Cardiac muscle cell (in vitro differentiated cells and primary cell): ENCODE results near the gene ZNF232. TPM values are rescaled to one million over a fixed set of nuclear protein-coding genes. Genes with fewer than 3 reads are reported as not detected.

Experiments
- DNase-seq, 2 donors: peaks; one replicate each; pipeline versions ENCODE4 v3.0.0 to v3.0.0-alpha.2; 2010 to 2017; ENCODE audit warnings: low read depth in 1 of 2, low spot score in 1 of 2
- H3K27ac ChIP-seq: fragments of 200-600 bp; sonication (generic); 2 replicates; pipeline ENCODE4 v1.5.1; 2016
- H3K27me3 ChIP-seq: fragments of 200-600 bp; sonication (generic); 2 replicates; pipeline ENCODE4 v1.6.0; 2016; ENCODE audit warnings: control low read depth
- H3K36me3 ChIP-seq: fragments of 200-600 bp; sonication (generic); 2 replicates; pipeline ENCODE4 v1.5.1; 2016; ENCODE audit warnings: control low read depth
- H3K4me1 ChIP-seq: fragments of 200-600 bp; sonication (generic); 2 replicates; pipeline ENCODE4 v1.8.1; 2017; ENCODE audit warnings: low read depth, mild to moderate bottlenecking, mixed run types
- H3K4me3 ChIP-seq: fragments of 200-600 bp; sonication (generic); 2 replicates; pipeline ENCODE4 v1.5.1; 2016; ENCODE audit warnings: mild to moderate bottlenecking
- H3K9me3 ChIP-seq: fragments of 200-600 bp; sonication (generic); 2 replicates; pipeline ENCODE4 v1.5.1; 2017; ENCODE audit warnings: low read depth, mild to moderate bottlenecking, control low read depth
- CTCF ChIP-seq: IDR thresholded peaks from 2 replicates; pipeline ENCODE4 v1.5.1; 2012; ENCODE audit warnings: low read depth, mild to moderate bottlenecking, low read length
- polyA plus RNA-seq: library from polyadenylated mRNA; unstranded; fragments of >200 nt; fragmentation: Nextera tagmentation; extraction: Ambion mirVana; gene quantifications from 2 replicates; pipeline ENCODE4 v1.2.1, GENCODE V29; 2016
- total RNA-seq: library from RNA; depleted of rRNA; stranded (reverse); fragments of >200 nt; gene quantifications from 2 replicates; pipeline ENCODE4 v1.2.3, GENCODE V29; 2016

ZNF232 gene
- total and polyA plus RNA-seq, 2 experiments from 2014 or later = 13.8 to 21.0 TPM

DNA sequence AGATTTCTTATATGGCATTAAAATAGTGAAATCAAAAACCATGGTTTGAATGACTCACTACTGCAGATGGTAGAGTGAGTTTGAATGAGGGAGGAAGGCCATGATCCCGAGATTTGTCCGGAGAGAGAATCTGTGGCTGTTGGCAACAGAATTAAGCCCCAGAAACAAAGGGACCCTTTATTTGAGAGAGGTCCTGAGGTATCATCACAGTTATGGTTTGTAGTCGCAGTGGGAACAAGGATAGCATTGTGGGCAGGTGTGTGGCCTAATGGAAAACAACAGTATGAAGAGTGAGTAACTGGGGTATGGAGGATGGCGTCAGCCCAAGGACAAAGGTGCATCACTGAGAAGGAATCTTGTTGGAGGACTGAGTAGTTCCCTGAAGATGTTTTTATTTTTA lies 42.0 kb downstream of the ZNF232 start:
- no peak for TF ChIP-seq CTCF
- Histone ChIP-seq H3K4me1 (no peaks in the 10 kb centered on the region), H3K4me3 (no peak overlapping the region), H3K27ac (no peak overlapping the region), H3K9me3 (no peaks in the 10 kb centered on the region), H3K27me3 (no peaks in the 10 kb centered on the region), H3K36me3 (no peaks in the 10 kb centered on the region)
- DNase-seq = no peak

DNA sequence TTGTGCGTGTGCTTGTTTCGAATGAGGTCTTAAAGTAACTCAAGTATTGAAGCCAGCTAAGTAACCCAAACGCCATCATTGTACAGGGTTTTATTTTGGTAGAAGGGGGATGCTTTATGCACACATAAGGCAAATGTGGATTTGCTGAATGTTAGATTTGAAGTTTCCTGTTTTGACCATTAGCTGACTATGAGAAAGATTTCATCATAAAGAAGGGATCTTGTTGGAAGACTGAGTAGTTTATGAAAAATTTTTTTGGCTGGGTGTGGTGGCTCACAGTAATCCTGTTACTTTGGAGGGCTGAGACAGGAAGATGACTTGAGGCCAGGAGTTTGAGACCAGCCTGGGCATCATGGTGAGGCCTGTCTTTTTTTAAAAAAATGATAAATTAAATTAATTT lies 43.4 kb downstream of the ZNF232 start:
- DNase-seq = no peak
- TF ChIP-seq CTCF = no peak
- no peak overlapping the region for H3K4me3 ChIP-seq
- no peak overlapping the region for H3K27ac ChIP-seq
- H3K36me3 ChIP-seq = no peaks in the 10 kb centered on the region
- no peaks in the 10 kb centered on the region for H3K9me3 ChIP-seq
- no peaks in the 10 kb centered on the region for H3K27me3 ChIP-seq
- H3K4me1 ChIP-seq = no peaks in the 10 kb centered on the region

GRCh38 chr17:5065227-5065744 lies 46.4 kb downstream of the ZNF232 start:
- Histone ChIP-seq H3K36me3 (no peaks in the 10 kb centered on the region), H3K4me3 (no peak overlapping the region), H3K27me3 (no peaks in the 10 kb centered on the region), H3K27ac (no peak overlapping the region), H3K4me1 (no peaks in the 10 kb centered on the region), H3K9me3 (no peaks in the 10 kb centered on the region)
- TF ChIP-seq CTCF = no peak
- peak in 1 of 2 donors; percentile 24 for DNase-seq

Other genes starting within 250 kb of the ZNF232 start
- gene C17orf107, start 212.3 kb downstream of the ZNF232 start, total RNA-seq = 1.7 and 7.4 TPM in 2 replicates
- 1.3 and 1.6 TPM in 2 replicates for gene C17orf107, start 212.3 kb downstream of the ZNF232 start, polyA plus RNA-seq
- 0.35 and 1.5 TPM in 2 replicates for gene CHRNE, start 208.8 kb downstream of the ZNF232 start, total RNA-seq
- 0.32 and 1.1 TPM in 2 replicates for gene CHRNE, start 208.8 kb downstream of the ZNF232 start, polyA plus RNA-seq
- not detected in 2 replicates for gene GP1BA, start 179.6 kb downstream of the ZNF232 start, total RNA-seq
- 0.61 and 0.81 TPM in 2 replicates for gene GP1BA, start 179.6 kb downstream of the ZNF232 start, polyA plus RNA-seq
- 118 and 127 TPM in 2 replicates for gene SLC25A11, start 171.8 kb downstream of the ZNF232 start, total RNA-seq
- 223 and 229 TPM in 2 replicates for gene SLC25A11, start 171.8 kb downstream of the ZNF232 start, polyA plus RNA-seq
- gene RNF167, start 171.6 kb downstream of the ZNF232 start, total RNA-seq = 67.4 and 73.4 TPM in 2 replicates
- gene RNF167, start 171.6 kb downstream of the ZNF232 start, polyA plus RNA-seq = 71.4 and 77.1 TPM in 2 replicates
- gene PFN1, start 163.3 kb downstream of the ZNF232 start, total RNA-seq = 1,337 and 2,688 TPM in 2 replicates
- 1,185 and 1,476 TPM in 2 replicates for gene PFN1, start 163.3 kb downstream of the ZNF232 start, polyA plus RNA-seq
- gene ENO3, start 160.8 kb downstream of the ZNF232 start, total RNA-seq = 595 and 1,068 TPM in 2 replicates
- 955 and 1,853 TPM in 2 replicates for gene ENO3, start 160.8 kb downstream of the ZNF232 start, polyA plus RNA-seq
- 199 and 227 TPM in 2 replicates for gene SPAG7, start 144.1 kb downstream of the ZNF232 start, total RNA-seq
- 394 and 399 TPM in 2 replicates for gene SPAG7, start 144.1 kb downstream of the ZNF232 start, polyA plus RNA-seq
- 10.5 and 11.6 TPM in 2 replicates for gene CAMTA2, start 124.2 kb downstream of the ZNF232 start, total RNA-seq
- 17.8 and 18.3 TPM in 2 replicates for gene CAMTA2, start 124.2 kb downstream of the ZNF232 start, polyA plus RNA-seq
- 1.9 and 6.7 TPM in 2 replicates for gene INCA1, start 114.4 kb downstream of the ZNF232 start, total RNA-seq
- gene INCA1, start 114.4 kb downstream of the ZNF232 start, polyA plus RNA-seq = 6.4 and 6.9 TPM in 2 replicates
- 57.9 and 65.8 TPM in 2 replicates for gene KIF1C, start 113.9 kb downstream of the ZNF232 start, total RNA-seq
- gene KIF1C, start 113.9 kb downstream of the ZNF232 start, polyA plus RNA-seq = 62.9 and 67.1 TPM in 2 replicates
- gene SLC52A1, start 76.5 kb downstream of the ZNF232 start, total RNA-seq = not detected in 2 replicates
- gene SLC52A1, start 76.5 kb downstream of the ZNF232 start, polyA plus RNA-seq = 0.16 TPM in 1 of 2 replicates, not detected in the other
- 0.21 and 0.95 TPM in 2 replicates for gene ZFP3, start 33.4 kb downstream of the ZNF232 start, total RNA-seq
- 1.5 and 2.4 TPM in 2 replicates for gene ZFP3, start 33.4 kb downstream of the ZNF232 start, polyA plus RNA-seq
- 0.03 TPM in 1 of 2 replicates, not detected in the other for gene USP6, start 4.2 kb upstream of the ZNF232 start, total RNA-seq
- gene USP6, start 4.2 kb upstream of the ZNF232 start, polyA plus RNA-seq = 0.53 and 0.54 TPM in 2 replicates
- 23.3 and 30.6 TPM in 2 replicates for gene ZNF594, start 80.0 kb upstream of the ZNF232 start, total RNA-seq
- gene ZNF594, start 80.0 kb upstream of the ZNF232 start, polyA plus RNA-seq = 13.6 and 16.2 TPM in 2 replicates
- not detected in 2 replicates for gene SCIMP, start 123.0 kb upstream of the ZNF232 start, total RNA-seq
- gene SCIMP, start 123.0 kb upstream of the ZNF232 start, polyA plus RNA-seq = 0.72 and 0.91 TPM in 2 replicates
- 37.5 and 38.5 TPM in 2 replicates for gene RABEP1, start 170.4 kb upstream of the ZNF232 start, total RNA-seq
- gene RABEP1, start 170.4 kb upstream of the ZNF232 start, polyA plus RNA-seq = 36.0 and 43.5 TPM in 2 replicates